Endometrium (tissue), 2 donors: ENCODE measurements around the gene PROP1.
"Not testable (repeated sequence)": the region's sequence is repeated elsewhere in the genome, so short reads cannot be mapped to it uniquely, and the experiment has no call there.

ENCODE experiments used
- FAIRE-seq: peaks from 2 replicates; lab custom pipeline; 2012; peaks lifted over from hg19 to GRCh38; lab: Jason Lieb, UNC
- donor health status: control.
- donor health status: control.

PROP1 gene

DNA sequence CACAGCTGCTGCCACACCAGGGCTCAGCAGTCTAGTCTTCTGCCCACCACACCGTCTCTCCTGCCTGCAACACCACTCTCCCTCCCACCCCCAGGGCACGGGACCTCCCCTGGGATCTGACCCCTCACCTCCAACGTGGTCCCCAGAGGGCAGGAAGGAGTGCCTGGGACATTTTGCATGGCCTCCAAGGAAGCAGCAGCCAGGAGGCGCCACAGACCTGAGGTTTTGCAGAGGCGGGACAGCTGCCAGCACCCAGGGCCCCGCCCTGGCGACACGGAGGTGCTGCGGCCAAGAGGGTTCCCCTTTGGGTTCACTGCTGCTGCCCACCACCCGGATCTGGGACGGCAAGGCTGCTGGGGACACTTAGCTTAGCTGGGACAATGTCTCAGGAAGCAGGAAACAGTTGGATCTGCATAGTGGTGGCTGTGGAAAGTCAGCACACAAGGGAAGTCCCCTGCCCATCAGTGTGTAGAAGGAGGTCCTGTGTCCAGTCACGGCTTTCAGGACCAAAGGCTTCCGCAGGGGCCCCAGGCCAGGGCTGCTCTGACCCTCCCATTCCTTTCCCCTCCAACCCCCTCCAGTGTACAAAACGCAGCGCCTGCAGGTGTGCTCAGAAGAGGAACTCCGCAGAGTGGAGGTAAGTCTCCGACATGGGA, 13.8 kb downstream of the PROP1 start:
- FAIRE-seq = no peak

- FAIRE-seq = no peak
These were observed 14.6 kb downstream of the PROP1 start for GRCh38 chr5:177981296-177982071.

DNA sequence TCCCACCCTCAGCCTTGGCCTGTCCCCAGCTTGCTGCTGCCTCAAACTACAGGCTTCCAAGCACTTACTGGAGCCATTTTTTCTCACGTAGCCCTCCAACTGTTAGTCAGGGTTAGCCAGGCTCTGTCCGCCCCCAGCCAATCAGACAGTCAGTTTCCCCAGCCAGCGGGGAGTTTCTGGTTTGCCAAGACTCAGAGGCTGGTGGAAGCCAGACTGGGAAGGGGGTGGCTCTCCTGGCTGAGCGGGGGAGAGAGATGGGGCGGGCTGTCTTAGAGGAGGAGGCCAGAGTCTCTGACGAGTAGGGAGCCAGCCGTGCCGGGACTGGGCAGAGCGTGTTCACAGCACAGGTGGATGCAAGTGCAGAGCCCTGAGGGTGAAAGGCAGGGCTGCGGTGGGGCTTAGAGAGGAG, 15.3 kb downstream of the PROP1 start:
- FAIRE-seq = no peak

DNA sequence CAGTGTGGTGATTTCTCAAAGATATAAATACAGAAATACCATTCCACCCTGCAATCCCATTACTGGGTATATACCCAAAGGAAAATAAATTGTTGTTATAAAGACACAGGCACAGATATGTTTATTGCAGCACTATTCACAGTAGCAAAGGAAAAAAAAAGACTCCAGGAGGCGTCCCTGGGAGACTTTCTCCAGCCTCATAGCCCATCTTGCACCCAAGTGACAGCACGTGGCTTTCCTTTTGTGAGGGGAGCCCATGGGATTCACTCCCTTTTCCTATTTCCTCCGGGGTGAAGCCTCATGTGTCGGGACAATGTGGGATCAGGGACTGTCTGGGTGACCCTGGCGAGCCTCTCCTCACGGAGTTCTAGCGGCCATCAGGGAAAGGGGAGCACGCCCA, 18.4 kb downstream of the PROP1 start:
- FAIRE-seq = not testable (repeated sequence)

DNA sequence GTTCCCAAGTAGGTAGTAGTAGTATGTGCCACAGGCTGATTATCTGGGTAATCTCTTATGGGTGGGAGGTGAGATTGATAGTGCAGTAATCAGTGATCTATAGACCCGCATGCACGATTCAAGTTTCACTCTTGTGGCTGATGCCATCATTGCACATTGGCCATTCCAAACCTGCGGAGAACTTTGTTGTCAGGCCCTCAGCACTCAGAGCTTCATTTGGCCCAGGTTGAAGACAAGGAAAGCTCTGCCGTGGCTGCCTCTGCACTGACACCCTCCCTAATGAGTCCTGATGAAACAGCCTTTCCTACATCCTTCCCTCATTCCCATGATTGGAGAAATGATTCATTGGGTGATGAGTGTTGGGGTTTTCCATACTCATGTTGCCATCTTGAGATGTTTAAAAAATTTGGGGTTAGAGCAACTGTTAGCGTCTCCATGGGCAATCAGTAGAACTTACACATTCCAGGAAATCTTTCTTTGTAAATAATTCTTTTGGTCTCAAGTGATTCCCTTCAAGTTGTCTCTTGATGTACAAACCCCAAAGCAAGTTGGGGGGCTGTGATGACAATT, 22.9 kb downstream of the PROP1 start:
- FAIRE-seq = no peak

GRCh38 chr5:177972613-177973012, 23.4 kb downstream of the PROP1 start:
- no peak for FAIRE-seq

DNA sequence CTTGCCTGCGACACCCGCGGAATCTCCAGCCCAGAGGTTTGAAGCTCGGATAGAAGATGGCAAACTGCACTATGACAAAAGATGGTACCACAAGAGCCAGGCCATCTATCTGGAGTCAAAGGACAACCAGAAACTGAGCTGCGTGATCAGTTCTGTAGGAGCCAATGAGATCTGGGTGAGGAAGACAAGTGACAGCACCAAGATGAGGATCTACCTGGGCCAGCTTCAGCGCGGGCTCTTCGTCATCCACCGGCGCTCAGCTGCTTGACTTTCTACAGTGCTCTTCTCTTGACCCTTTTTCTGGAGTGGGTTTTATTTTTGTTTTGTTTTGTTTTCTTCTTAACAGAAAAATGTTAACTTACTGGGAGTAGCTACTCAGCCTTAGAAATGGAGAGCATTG, 24.0 kb downstream of the PROP1 start:
- not testable (repeated sequence) for FAIRE-seq

DNA sequence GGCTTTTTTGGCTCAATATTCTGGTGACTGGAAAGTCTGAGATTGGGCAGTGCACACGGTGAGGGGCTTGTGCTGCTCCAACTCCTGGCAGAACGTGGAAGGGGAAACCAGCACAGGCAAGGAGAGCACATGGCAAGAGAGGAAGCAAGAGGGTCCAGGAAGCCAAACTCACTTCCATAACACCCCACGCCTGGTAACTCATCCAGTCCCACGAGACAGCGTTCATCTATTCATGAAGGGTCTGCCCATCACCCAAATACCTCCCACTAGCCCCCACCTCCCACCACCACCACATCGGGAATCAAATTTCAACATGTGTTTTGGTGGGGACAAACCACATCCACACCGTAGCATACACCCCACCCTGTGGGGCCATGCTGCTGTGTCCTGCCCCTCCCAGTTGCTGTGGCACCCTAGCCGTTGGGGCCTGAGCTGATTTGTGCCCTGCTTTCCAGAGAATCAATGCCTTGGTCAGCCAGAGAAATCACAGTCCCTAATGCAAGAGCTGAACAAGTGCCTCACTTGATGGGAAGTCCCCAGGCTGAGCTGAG, 27.3 kb downstream of the PROP1 start:
- no peak for FAIRE-seq

DNA sequence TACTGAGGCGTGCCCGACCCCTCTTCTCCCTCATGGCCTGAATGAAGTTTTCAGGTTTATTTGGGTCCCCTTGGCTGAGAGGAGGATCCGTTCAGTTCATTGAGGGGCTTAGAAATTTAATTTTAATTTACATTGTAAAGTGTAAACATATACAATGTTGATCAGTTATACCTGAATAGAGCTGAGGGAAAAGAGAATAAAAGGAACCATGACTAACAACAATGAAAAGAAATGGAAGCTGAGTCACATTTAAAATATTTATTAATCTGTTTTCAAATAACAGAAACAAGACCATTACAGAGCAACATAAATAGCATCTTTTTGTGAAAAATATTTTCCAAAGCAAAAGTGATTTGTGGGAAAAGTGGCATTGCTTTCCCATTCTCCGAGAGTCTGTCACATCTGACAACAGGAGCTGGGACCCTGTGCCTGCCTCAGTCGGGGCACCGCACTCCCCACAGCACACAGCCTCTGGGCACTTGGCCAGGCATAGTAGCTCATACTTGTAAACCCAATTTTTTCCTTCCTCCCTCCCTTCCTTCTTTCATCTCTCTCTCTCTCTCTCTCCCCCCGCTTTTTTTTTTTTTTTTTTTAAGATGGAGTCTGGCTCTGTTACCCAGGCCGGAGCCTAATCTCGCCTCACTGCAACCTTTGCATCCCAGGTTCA, 28.7 kb downstream of the PROP1 start:
- no peak for FAIRE-seq

GRCh38 chr5:177966839-177967166, 29.2 kb downstream of the PROP1 start:
- no peak for FAIRE-seq

GRCh38 chr5:177966009-177966838, 29.8 kb downstream of the PROP1 start:
- no peak for FAIRE-seq

DNA sequence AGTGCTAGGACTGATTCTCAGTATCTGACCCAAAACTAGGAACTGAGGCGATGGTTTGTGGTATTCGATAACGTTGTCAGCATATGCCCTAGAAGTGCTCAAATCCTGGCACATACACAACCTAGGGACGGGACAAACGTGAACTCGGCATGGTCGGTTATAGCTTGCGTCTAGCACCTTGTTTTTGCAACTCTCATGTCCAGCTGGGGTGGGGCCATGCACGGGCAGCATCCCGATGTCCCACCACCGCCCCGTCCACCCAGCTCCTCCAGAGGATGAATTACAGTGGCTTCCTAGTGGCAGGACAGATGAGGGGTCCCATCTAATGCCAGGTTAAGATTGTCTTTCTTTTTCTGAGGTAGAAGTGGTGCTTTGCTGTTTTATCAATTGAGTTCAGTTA, 31.6 kb downstream of the PROP1 start:
- FAIRE-seq = no peak

DNA sequence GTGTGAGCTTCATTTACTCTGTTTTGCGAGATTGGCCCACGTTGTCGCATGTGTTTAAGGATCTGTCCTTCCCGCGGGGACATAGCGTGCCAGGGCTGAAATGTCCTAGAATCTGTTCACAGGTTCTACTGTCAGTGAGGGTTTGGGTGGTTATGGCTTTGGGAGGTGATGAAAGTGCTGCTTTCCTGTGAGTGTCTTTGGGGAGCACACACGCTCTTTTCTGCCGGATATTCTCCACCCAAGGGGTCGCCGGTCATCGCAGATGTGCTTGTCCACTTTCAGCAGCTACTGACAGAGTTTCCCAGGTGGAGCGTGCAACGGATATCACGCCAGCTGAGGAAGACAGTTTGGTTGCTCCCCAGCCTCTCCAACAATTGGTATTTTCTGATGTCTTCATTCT, 32.1 kb downstream of the PROP1 start:
- no peak for FAIRE-seq

- FAIRE-seq = no peak
These were observed 36.7 kb downstream of the PROP1 start for GRCh38 chr5:177959315-177959714.

- no peak for FAIRE-seq
These were observed 37.3 kb downstream of the PROP1 start for GRCh38 chr5:177958696-177959095.

DNA sequence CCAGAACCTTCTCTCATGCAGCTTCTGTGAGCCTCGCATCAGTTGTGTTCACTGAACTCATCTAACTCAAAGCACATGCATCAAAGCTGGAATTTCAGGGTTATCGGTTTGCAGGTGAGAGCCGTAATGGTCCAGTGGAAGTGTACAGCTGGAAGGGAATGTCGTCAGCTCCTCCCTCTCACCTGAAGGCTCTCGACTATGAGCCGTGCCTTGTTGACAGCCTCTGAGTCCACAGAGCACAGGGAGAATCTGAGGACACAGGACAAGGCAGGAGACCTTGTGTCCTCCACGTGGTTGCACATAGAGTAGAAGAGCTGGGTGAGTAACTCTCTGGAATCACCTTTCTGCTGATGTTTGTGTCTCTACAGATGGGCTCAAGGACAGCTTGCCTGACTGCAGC, 38.8 kb downstream of the PROP1 start:
- FAIRE-seq = no peak

DNA sequence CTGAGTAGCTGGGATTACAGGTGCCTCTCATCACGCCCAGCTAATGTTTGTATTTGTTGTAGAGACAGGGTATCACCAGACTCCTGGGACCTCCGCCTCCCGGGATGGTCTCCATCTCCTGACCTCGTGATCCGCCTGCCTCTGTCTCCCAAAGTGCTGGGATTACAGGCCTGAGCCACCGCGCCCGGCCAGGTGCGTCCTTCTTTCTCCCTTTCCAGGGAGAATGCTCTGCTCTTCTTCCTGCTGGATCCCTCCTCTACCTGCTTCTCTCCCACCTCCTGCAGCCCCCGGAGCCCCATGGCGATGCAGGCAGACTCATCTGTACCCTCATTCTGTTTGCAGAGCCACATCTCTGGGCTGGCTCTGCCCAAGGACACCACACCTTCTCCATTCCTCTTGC, 42.9 kb downstream of the PROP1 start:
- FAIRE-seq = not testable (repeated sequence)

GRCh38 chr5:177949656-177950055, 46.4 kb downstream of the PROP1 start:
- FAIRE-seq = not testable (repeated sequence)

- not testable (repeated sequence) for FAIRE-seq
These were observed 47.0 kb downstream of the PROP1 start for GRCh38 chr5:177949065-177949464.

GRCh38 chr5:177947912-177948311, 48.1 kb downstream of the PROP1 start:
- FAIRE-seq = not testable (repeated sequence)

GRCh38 chr5:177945601-177946283, 50.3 kb downstream of the PROP1 start:
- FAIRE-seq = peak; percentile 43
